ENCODE measurements around the gene ZFP36L1.
"Not testable (repeated sequence)": the region's sequence is repeated elsewhere in the genome, so short reads cannot be mapped to it uniquely, and the experiment has no call there.

Gene ZFP36L1

GRCh38 chr14:68782091-68782981 is 10.5 kb downstream of the ZFP36L1 start:
- no peak for DNase-seq

GRCh38 chr14:68781161-68782021 is 11.5 kb downstream of the ZFP36L1 start:
- no peak for DNase-seq

GRCh38 chr14:68780358-68781160 is 12.3 kb downstream of the ZFP36L1 start:
- DNase-seq, result no peak

- DNase-seq, result no peak
Measured at GRCh38 chr14:68779761-68780323, 13.0 kb downstream of the ZFP36L1 start.

GRCh38 chr14:68777644-68778043 is 15.2 kb downstream of the ZFP36L1 start:
- no peak for DNase-seq

- DNase-seq, result no peak
Measured at GRCh38 chr14:68775614-68776126, 17.2 kb downstream of the ZFP36L1 start.

GRCh38 chr14:68774771-68775613 is 17.9 kb downstream of the ZFP36L1 start:
- no peak for DNase-seq

GRCh38 chr14:68772761-68773381 is 20.0 kb downstream of the ZFP36L1 start:
- DNase-seq, result no peak

GRCh38 chr14:68771631-68772030 is 21.2 kb downstream of the ZFP36L1 start:
- DNase-seq, result no peak

GRCh38 chr14:68770553-68771286 is 22.1 kb downstream of the ZFP36L1 start:
- DNase-seq, result no peak

GRCh38 chr14:68770051-68770450 is 22.8 kb downstream of the ZFP36L1 start:
- no peak for DNase-seq

- no peak for DNase-seq
Measured at GRCh38 chr14:68768316-68768715, 24.6 kb downstream of the ZFP36L1 start.

- no peak for DNase-seq
Measured at GRCh38 chr14:68767248-68767645, 25.6 kb downstream of the ZFP36L1 start.

- no peak for DNase-seq
Measured at GRCh38 chr14:68766299-68767247, 26.3 kb downstream of the ZFP36L1 start.

- DNase-seq, result not testable (repeated sequence)
Measured at GRCh38 chr14:68763843-68764242, 29.0 kb downstream of the ZFP36L1 start.

- DNase-seq, result no peak
Measured at GRCh38 chr14:68762953-68763764, 29.7 kb downstream of the ZFP36L1 start.

GRCh38 chr14:68761391-68761790 is 31.5 kb downstream of the ZFP36L1 start:
- no peak for DNase-seq

GRCh38 chr14:68760761-68761160 is 32.1 kb downstream of the ZFP36L1 start:
- no peak for DNase-seq
